ENCODE data around the gene THSD7B. TPM values are rescaled to one million over a fixed set of nuclear protein-coding genes. Genes with fewer than 3 reads are reported as not detected.

Gene THSD7B
- total and polyA plus RNA-seq, 2 donors from 2014 or later, result 0.34 to 0.85 TPM

DNA sequence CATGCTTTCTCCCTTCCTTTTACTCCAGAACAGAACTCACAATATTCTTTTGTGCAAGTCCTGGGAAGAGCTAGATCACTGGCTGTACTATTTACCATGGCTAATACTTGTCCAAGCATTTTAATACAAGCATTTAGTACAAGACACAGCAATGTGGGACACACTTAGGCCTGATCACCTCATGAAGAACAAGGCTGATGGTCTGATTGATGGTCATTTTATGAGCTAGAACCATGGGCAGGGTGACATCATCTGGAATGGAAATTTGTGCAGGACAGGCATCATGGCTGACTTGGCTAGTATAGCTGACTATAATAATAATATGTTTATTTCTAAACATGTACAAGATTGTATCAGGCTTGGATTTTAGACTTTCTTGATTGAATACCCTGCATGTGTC lies 824.8 kb downstream of the THSD7B start:
- no peak overlapping the region for H3K9ac ChIP-seq (ENCODE audit: low read length in 3 of 3)
- FAIRE-seq, result no peak
- TF ChIP-seq, protein P1, sequence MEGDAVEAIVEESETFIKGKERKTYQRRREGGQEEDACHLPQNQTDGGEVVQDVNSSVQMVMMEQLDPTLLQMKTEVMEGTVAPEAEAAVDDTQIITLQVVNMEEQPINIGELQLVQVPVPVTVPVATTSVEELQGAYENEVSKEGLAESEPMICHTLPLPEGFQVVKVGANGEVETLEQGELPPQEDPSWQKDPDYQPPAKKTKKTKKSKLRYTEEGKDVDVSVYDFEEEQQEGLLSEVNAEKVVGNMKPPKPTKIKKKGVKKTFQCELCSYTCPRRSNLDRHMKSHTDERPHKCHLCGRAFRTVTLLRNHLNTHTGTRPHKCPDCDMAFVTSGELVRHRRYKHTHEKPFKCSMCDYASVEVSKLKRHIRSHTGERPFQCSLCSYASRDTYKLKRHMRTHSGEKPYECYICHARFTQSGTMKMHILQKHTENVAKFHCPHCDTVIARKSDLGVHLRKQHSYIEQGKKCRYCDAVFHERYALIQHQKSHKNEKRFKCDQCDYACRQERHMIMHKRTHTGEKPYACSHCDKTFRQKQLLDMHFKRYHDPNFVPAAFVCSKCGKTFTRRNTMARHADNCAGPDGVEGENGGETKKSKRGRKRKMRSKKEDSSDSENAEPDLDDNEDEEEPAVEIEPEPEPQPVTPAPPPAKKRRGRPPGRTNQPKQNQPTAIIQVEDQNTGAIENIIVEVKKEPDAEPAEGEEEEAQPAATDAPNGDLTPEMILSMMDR (IDR thresholded peaks at IDR 0.05; ENCODE audit: borderline replicate concordance, extremely low read depth, insufficient read depth), result no peak
- no peaks in the 10 kb centered on the region for H3K4me1 ChIP-seq (ENCODE audit: control insufficient read depth in 2 of 3, insufficient read depth in 2 of 3, low read depth in 1 of 3, low read length in 3 of 3)
- no peak overlapping the region for H3K27ac ChIP-seq (ENCODE audit: low read depth in 2 of 2, low read length in 2 of 2)
- H3K27me3 ChIP-seq (ENCODE audit: control insufficient read depth, insufficient read depth, low read length), result no peaks in the 10 kb centered on the region
- H3K36me3 ChIP-seq (ENCODE audit: control insufficient read depth in 2 of 3, insufficient read depth in 3 of 3, low read length in 3 of 3), result no peaks in the 10 kb centered on the region
- DNase-seq, result no peak
- no peaks in the 10 kb centered on the region for H3K9me3 ChIP-seq (ENCODE audit: control insufficient read depth in 2 of 3, insufficient read depth in 1 of 3, low read length in 3 of 3)
- no peak overlapping the region for H3K4me3 ChIP-seq (ENCODE audit: low read length in 3 of 3)
- intact Hi-C loops (cut with DNase I), result no loop called here

DNA sequence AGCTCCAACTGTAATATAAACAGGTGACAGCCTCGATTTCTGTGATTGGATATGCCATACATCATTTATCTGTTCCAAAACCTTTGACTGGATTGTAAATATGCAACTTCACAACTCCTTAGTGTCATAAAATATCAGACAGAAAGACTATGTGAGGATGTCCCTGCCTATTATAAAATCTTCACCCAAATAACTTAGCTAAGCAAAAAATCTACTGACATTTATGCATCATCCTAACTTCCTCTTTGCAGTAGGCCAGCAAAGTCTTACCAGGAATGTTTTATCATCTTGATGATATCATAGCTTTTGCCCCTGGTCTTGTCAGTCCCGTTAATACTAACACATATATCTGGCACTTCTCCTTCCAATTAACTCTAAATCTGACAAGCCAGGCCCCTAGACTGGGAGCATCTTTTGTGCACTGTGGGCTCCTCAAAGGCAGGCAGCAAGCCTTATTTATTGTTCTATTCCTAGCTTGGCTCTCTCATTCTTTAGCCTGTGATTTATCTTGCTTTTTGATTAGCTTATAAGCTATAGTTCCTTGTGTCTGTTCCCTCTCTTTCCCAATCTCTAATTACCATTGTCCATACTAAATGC lies 842.5 kb downstream of the THSD7B start:
- TF ChIP-seq, protein P1 (IDR thresholded peaks at IDR 0.05; ENCODE audit: borderline replicate concordance, extremely low read depth, insufficient read depth), result no peak
- DNase-seq (no peak), FAIRE-seq (no peak)
- intact Hi-C loops (cut with DNase I), result no loop called here
- no peak overlapping the region for H3K9ac ChIP-seq (ENCODE audit: low read length in 3 of 3)
- H3K4me3 ChIP-seq (ENCODE audit: low read length in 3 of 3), result no peak overlapping the region
- no peaks in the 10 kb centered on the region for H3K9me3 ChIP-seq (ENCODE audit: control insufficient read depth in 2 of 3, insufficient read depth in 1 of 3, low read length in 3 of 3)
- no peak overlapping the region for H3K27ac ChIP-seq (ENCODE audit: low read depth in 2 of 2, low read length in 2 of 2)
- H3K4me1 ChIP-seq (ENCODE audit: control insufficient read depth in 2 of 3, insufficient read depth in 2 of 3, low read depth in 1 of 3, low read length in 3 of 3), result no peaks in the 10 kb centered on the region
- no peaks in the 10 kb centered on the region for H3K27me3 ChIP-seq (ENCODE audit: control insufficient read depth, insufficient read depth, low read length)
- no peaks in the 10 kb centered on the region for H3K36me3 ChIP-seq (ENCODE audit: control insufficient read depth in 2 of 3, insufficient read depth in 3 of 3, low read length in 3 of 3)

DNA sequence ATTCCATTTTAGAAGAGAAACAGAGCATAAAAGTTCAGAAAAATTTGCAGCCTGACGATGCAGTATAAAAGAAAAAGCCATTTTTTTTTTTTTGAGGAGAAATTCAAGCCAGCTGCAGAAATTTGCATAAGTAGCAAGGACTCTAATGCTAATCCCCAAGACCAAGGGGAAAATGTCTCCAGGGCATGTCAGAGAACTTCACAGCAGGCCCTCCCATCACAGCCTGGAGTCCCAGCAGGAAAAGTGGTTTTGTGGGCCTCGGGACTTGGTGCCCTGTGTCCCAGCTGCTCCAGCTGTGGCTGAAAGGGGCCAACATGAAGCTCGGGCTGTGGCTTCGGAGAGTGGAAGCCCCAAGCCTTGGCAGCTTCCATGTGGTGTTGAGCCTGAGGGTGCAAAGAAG lies 873.6 kb downstream of the THSD7B start:
- intact Hi-C loops (cut with DNase I), result no loop called here
- Histone ChIP-seq H3K4me3 (ENCODE audit: low read length in 3 of 3) (no peak overlapping the region), H3K27ac (ENCODE audit: low read depth in 2 of 2, low read length in 2 of 2) (no peak overlapping the region), H3K27me3 (ENCODE audit: control insufficient read depth, insufficient read depth, low read length) (no peaks in the 10 kb centered on the region), H3K9ac (ENCODE audit: low read length in 3 of 3) (no peak overlapping the region), H3K4me1 (ENCODE audit: control insufficient read depth in 2 of 3, insufficient read depth in 2 of 3, low read depth in 1 of 3, low read length in 3 of 3) (no peaks in the 10 kb centered on the region), H3K36me3 (ENCODE audit: control insufficient read depth in 2 of 3, insufficient read depth in 3 of 3, low read length in 3 of 3) (no peaks in the 10 kb centered on the region), H3K9me3 (ENCODE audit: control insufficient read depth in 2 of 3, insufficient read depth in 1 of 3, low read length in 3 of 3) (no peaks in the 10 kb centered on the region)
- TF ChIP-seq, protein P1 (IDR thresholded peaks at IDR 0.05; ENCODE audit: borderline replicate concordance, extremely low read depth, insufficient read depth), result no peak
- DNase-seq (no peak), FAIRE-seq (no peak)

DNA sequence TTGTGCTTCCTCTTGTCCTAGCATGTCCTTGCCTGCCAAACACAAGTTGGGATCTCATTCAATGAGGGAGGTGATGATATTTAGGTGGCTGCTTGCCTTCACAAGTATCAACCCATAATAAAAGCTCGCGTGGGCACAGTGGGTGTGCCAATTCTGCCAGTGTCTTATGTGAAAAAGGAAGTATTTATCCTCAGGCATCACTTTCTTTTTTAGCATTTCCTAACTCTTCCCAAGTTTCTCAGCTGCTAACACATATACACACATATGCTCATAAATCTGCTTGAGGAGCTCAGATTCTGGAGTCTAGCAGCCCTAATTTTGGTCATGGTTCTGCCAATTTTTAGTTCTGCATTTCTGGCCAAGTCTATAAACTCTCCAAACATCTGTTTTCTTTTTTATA lies 879.4 kb downstream of the THSD7B start:
- no peak overlapping the region for H3K9ac ChIP-seq (ENCODE audit: low read length in 3 of 3)
- FAIRE-seq (no peak), DNase-seq (no peak)
- intact Hi-C loops (cut with DNase I), result no loop called here
- H3K4me1 ChIP-seq (ENCODE audit: control insufficient read depth in 2 of 3, insufficient read depth in 2 of 3, low read depth in 1 of 3, low read length in 3 of 3), result no peaks in the 10 kb centered on the region
- TF ChIP-seq, protein P1 (IDR thresholded peaks at IDR 0.05; ENCODE audit: borderline replicate concordance, extremely low read depth, insufficient read depth), result no peak
- no peaks in the 10 kb centered on the region for H3K36me3 ChIP-seq (ENCODE audit: control insufficient read depth in 2 of 3, insufficient read depth in 3 of 3, low read length in 3 of 3)
- H3K4me3 ChIP-seq (ENCODE audit: low read length in 3 of 3), result no peak overlapping the region
- H3K9me3 ChIP-seq (ENCODE audit: control insufficient read depth in 2 of 3, insufficient read depth in 1 of 3, low read length in 3 of 3), result no peaks in the 10 kb centered on the region
- H3K27ac ChIP-seq (ENCODE audit: low read depth in 2 of 2, low read length in 2 of 2), result no peak overlapping the region
- H3K27me3 ChIP-seq (ENCODE audit: control insufficient read depth, insufficient read depth, low read length), result no peaks in the 10 kb centered on the region
